ENCODE results near the gene SLC36A4.
A peak's percentile ranks its signal among the peaks of the same experiment; 100 is the strongest.
"Not testable (repeated sequence)": the region's sequence is repeated elsewhere in the genome, so short reads cannot be mapped to it uniquely, and the experiment has no call there.

SLC36A4 gene

DNA sequence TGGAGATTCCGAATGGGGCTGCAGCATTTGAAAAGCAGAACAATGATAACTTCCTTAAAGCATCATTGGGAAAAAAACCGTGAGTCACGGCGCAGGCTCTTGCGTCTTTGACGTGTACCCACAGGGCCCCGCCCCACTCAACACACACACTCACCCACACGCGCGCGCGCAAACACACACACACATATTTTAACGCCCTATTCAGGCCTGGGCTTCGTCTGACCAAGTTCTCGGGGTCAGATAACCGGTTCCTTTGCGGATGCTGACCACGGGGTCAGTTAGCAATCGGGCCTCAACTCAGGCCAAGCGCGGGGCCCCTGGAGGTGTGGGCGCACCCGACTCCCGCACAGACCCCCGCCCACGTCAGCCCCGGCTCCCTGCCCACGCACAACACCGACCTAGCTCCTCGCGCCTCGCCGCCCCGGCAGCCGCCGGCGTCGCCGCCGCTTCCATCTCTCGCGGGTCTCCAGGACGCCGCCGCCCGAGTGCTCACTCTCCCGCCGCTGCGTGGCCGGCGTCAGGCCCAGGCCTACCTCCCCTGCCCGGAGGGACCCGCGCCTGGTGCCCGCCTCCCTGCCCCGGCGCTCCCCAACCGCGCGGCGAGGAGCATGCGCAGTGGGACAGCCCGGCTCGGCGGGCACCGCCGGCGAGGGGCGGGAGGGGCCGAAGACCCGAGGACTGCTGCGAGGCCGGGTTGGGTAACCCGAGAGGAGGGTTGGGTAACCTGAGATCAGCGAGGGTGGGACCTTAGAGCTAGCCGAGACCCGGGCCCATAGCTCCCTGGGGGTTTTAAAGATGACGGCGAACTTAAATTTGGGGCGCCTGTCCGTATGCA, at the start of gene SLC36A4:
TSS of gene SLC36A4 (minus strand) at position 612 of the 835 bp plus-strand sequence. CDS start at position 453, 159 bp downstream.
- H3K4me3 ChIP-seq (replicated peaks; ENCODE audit: low read depth, low read length): peak within 1 kb of the TSS; percentile 78
- TF ChIP-seq, protein P1, sequence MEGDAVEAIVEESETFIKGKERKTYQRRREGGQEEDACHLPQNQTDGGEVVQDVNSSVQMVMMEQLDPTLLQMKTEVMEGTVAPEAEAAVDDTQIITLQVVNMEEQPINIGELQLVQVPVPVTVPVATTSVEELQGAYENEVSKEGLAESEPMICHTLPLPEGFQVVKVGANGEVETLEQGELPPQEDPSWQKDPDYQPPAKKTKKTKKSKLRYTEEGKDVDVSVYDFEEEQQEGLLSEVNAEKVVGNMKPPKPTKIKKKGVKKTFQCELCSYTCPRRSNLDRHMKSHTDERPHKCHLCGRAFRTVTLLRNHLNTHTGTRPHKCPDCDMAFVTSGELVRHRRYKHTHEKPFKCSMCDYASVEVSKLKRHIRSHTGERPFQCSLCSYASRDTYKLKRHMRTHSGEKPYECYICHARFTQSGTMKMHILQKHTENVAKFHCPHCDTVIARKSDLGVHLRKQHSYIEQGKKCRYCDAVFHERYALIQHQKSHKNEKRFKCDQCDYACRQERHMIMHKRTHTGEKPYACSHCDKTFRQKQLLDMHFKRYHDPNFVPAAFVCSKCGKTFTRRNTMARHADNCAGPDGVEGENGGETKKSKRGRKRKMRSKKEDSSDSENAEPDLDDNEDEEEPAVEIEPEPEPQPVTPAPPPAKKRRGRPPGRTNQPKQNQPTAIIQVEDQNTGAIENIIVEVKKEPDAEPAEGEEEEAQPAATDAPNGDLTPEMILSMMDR (IDR thresholded peaks at IDR 0.05; ENCODE audit: low read depth, low read length, missing control alignments): no peak

DNA sequence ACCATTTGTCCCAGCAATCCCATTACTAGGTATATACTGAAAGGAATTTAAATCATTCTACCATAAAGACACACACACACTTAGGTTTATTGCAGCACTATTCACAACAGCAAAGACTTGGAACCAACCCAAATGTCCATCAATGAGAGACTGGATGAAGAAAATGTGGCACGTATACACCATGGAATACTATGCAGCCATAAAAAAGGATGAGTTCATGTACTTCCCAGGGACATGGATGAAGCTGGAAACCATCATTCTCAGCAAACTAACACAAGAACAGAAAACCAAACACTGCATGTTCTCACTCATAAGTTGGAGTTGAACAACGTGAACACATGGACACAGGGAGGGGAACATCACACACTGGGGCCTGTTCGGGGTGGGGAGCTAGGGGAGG, 49.0 kb upstream of the SLC36A4 start:
- not testable (repeated sequence) for DNase-seq (ENCODE audit: extremely low read depth, low read depth); H3K4me3 ChIP-seq (replicated peaks; ENCODE audit: low read depth, low read length)

More for the DNA sequence above, at the start of gene SLC36A4:
- peak; percentile 72 for DNase-seq (ENCODE audit: extremely low read depth, low read depth)

DNA sequence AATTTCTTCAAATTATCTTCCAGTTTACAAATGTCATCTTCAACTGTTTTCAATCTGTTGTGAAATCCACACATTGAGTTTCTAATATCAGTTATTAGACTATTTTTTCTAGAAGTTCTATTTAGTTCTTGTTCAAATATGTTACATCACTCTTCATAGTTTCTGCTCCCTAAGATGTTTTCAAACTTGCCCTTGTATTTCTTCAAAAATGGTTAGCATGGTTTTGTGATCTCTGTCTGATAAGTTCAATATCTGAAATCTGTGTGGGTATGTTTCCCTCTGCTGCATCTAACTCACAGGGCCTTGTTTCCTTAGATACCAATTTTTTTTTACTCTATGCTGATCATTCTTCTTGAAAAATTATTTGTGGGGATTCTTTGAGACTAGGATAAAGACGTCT, 46.2 kb upstream of the SLC36A4 start:
- no peak for DNase-seq (ENCODE audit: extremely low read depth, low read depth)
- TF ChIP-seq, protein P1 (IDR thresholded peaks at IDR 0.05; ENCODE audit: low read depth, low read length, missing control alignments): no peak
- no peak overlapping the region for H3K4me3 ChIP-seq (replicated peaks; ENCODE audit: low read depth, low read length)

DNA sequence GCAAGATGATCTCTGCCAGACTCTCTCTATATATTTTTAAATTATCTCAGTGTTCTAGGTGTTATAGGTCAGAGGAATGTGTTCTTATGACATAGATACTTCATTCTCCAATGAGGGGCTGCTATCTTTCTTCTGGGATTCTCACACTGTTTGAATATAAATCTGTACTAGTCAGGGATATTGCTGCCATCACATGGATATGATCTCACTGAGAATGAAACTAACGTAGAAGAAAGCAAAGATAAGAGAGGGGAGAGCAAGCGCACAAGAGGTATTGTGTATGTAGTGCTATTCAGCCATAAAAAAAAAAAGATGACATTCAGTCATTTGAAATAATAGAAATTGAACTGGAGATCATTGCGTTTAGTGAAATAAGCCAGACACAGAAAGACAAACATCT, 42.2 kb upstream of the SLC36A4 start:
- TF ChIP-seq, protein P1 (IDR thresholded peaks at IDR 0.05; ENCODE audit: low read depth, low read length, missing control alignments): no peak
- DNase-seq (ENCODE audit: extremely low read depth, low read depth): no peak
- H3K4me3 ChIP-seq (replicated peaks; ENCODE audit: low read depth, low read length): no peak overlapping the region

DNA sequence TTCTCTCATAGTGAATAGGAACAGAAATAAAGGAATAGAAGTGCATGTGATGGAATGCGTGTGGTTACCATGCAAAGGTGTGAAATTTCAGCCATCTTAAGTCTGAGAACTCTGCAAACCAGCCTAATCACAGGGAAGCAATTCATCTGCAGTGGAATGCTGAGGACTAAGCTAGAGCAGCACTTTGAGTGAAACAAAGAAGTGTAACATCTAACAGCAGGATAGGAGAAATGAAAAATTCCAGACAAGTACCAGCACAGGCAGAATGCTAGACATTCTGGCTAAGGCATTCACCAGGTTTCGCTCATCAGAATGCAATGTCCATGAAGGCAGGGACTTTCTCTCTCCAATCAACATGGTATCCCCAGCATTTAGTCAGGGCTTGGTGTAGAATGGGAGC, 41.2 kb upstream of the SLC36A4 start:
- no peak overlapping the region for H3K4me3 ChIP-seq (replicated peaks; ENCODE audit: low read depth, low read length)
- TF ChIP-seq, protein P1 (IDR thresholded peaks at IDR 0.05; ENCODE audit: low read depth, low read length, missing control alignments): no peak
- no peak for DNase-seq (ENCODE audit: extremely low read depth, low read depth)

DNA sequence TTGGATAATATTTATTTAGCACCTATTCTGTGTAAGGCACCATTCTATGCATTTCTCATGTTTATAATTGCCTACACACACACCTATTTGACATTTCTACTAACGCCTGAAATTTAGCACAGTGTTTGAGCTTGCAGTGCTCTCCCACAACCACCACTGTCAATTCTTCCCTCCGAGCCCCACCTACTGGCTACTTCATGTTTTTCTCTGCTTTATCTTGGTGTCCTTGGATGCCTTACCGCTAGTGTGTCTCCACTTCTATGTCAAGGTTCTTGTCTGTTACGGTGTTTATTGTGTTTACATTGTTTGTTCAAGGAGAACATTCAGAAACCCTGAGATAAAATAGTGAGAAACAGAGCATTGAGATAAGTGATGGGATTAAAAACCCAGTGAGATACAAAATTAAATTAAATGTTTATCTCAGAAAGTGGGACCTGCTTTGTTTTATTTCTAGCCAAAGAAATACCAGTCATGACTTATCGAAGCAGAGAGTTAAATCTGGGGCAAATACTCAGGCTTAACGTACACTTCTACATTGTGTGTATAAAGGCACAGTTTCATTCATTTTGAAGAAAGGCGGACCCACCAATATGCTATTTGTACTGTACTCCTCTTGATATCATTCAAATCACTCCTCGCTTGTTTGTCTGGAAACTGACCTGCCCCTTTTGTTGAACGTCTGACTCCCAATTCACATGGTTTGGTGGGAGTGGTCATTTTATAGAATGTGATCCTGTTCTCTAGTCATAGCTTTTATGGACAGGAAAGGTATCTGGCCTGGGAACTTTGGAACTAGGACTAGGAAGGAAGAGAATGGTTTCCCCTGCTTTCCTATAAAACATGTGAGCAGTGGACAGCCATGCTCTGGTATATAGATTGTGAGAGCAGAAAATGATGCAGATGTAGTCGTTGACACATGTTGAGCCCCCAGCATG, 39.2 kb upstream of the SLC36A4 start:
- DNase-seq (ENCODE audit: extremely low read depth, low read depth): peak; percentile 5
- no peak overlapping the region for H3K4me3 ChIP-seq (replicated peaks; ENCODE audit: low read depth, low read length)
- TF ChIP-seq, protein P1 (IDR thresholded peaks at IDR 0.05; ENCODE audit: low read depth, low read length, missing control alignments): peak; percentile 47
